SH-SY5Y (cell line): ENCODE data around the gene TBX15.

Source experiments
- GATA2 ChIP-seq: IDR thresholded peaks from 2 replicates; pipeline ENCODE4 v1.6.1; 2011; ENCODE audit warnings: mild to moderate bottlenecking, low read depth, low read length
- GATA3 ChIP-seq: IDR thresholded peaks from 2 replicates; pipeline ENCODE4 v1.6.1; 2011; ENCODE audit warnings: low read depth, mild to moderate bottlenecking, low read length, moderate library complexity

DNA sequence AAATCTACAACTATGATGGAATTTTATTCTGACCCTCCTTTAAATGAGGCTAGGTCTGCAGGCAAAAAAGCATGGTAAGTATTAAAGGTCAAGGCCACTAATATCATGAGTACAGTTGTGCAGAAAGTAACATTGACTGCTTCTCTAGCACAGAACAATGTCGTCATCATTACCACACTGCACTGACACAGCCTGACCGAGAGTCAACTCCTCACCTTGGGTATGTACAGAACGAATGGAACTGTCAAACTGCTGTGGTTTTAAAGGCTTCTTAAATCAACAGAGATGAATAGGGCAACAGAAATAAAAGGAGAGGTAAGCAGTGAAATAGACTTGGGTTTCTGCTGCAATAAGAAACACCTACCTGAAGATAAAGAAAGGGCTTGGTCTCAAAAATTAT lies 88.8 kb downstream of the TBX15 start:
- TF ChIP-seq GATA2 (no peak), GATA3 (no peak)
